ENCODE measurements around the gene ALKBH2. TPM values are rescaled to one million over a fixed set of nuclear protein-coding genes. Genes with fewer than 3 reads are reported as not detected.

Gene ALKBH2
- total and polyA plus RNA-seq, 2 of the 8 experiments (the other 6 are each of a cell fraction or from before 2014, with no cell fraction given) = 19.1 to 22.5 TPM

GRCh38 chr12:109058773-109059172, 34.5 kb downstream of the ALKBH2 start (continued):
- TF ChIP-seq CHD7 (IDR thresholded peaks at IDR 0.05; ENCODE audit: insufficient replicate concordance, low read length) = no peak
- no peak for TF ChIP-seq GTF2F1 (IDR thresholded peaks at IDR 0.05; ENCODE audit: borderline replicate concordance, low read depth, low read length)
- no peak for TF ChIP-seq USF2 (IDR thresholded peaks at IDR 0.05; ENCODE audit: low read length)
- no peak for TF ChIP-seq EP300 (IDR thresholded peaks at IDR 0.05; ENCODE audit: borderline replicate concordance in 1 of 2, low read depth in 2 of 2, low read length in 2 of 2)
- no peak for TF ChIP-seq SIRT6 (IDR thresholded peaks at IDR 0.05; ENCODE audit: low read length)
- no peak for TF ChIP-seq FOSL1 (IDR thresholded peaks at IDR 0.05; ENCODE audit: insufficient read depth, low read depth, low read length)
- TF ChIP-seq TAF7 (optimal IDR thresholded peaks at IDR 0.05; ENCODE audit: borderline replicate concordance, low read depth, low read length) = no peak
- no peak for TF ChIP-seq MAX (IDR thresholded peaks at IDR 0.05)

Measured in H1 (cell line).